ENCODE measurements around the gene SOBP.

GRCh38 chr6:107691062-107691751 is 201.3 kb downstream of the SOBP start:
- TF ChIP-seq, protein P1, sequence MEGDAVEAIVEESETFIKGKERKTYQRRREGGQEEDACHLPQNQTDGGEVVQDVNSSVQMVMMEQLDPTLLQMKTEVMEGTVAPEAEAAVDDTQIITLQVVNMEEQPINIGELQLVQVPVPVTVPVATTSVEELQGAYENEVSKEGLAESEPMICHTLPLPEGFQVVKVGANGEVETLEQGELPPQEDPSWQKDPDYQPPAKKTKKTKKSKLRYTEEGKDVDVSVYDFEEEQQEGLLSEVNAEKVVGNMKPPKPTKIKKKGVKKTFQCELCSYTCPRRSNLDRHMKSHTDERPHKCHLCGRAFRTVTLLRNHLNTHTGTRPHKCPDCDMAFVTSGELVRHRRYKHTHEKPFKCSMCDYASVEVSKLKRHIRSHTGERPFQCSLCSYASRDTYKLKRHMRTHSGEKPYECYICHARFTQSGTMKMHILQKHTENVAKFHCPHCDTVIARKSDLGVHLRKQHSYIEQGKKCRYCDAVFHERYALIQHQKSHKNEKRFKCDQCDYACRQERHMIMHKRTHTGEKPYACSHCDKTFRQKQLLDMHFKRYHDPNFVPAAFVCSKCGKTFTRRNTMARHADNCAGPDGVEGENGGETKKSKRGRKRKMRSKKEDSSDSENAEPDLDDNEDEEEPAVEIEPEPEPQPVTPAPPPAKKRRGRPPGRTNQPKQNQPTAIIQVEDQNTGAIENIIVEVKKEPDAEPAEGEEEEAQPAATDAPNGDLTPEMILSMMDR (IDR thresholded peaks at IDR 0.05) = no peak
- TF ChIP-seq POLR2A (IDR thresholded peaks at IDR 0.05) = no peak

Measured in thyroid gland (tissue), 4 donors.